Neural progenitor cell (in vitro differentiated cells): Measurements from ENCODE around the gene SLCO2B1.

Experiments
- CTCF ChIP-seq: fragments of 200-600 bp; sonication (generic); IDR thresholded peaks from 2 replicates; pipeline ENCODE4 v1.5.1; 2017; ENCODE audit warnings: antibody characterized with exemption, mild to moderate bottlenecking
- EZH2 ChIP-seq: fragments of 200-600 bp; sonication (generic); IDR thresholded peaks from 2 replicates; pipeline ENCODE4 v1.6.1; 2017; ENCODE audit warnings: antibody characterized with exemption, mild to moderate bottlenecking, moderate library complexity
- EZH2phosphoT487 ChIP-seq: fragments of 200-600 bp; sonication (generic); IDR thresholded peaks from 2 replicates; pipeline ENCODE4 v1.6.1; 2017; ENCODE audit warnings: antibody characterized with exemption

GRCh38 chr11:75223954-75224643 is 73.2 kb downstream of the SLCO2B1 start:
- TF ChIP-seq CTCF (no peak), EZH2 (no peak), EZH2phosphoT487 (no peak)
